HCT116 (cell line): ENCODE data around the gene CASP7. TPM values are rescaled to one million over a fixed set of nuclear protein-coding genes. Genes with fewer than 3 reads are reported as not detected.

ENCODE experiments used
- ATAC-seq: fragments of 200-7000 bp; cut with Tn5 transposase; 2 replicates; pipeline ENCODE4 v1.9.1; 2020; ENCODE audit warnings: mild to moderate bottlenecking, moderate library complexity
- BruUV-seq: library from RNA; stranded (reverse); fragments of 400-500 nt; replicated peaks from 2 replicates; lab custom pipeline; 2021; lab: Mats Ljungman, UMichigan
- CTCF ChIA-PET: fragments of 300-600 bp; sonication (Branson Sonifier 250); formaldehyde crosslinking; loops from one replicate; lab custom pipeline; 2021; ENCODE audit warnings: antibody characterized with exemption; lab: Charles Lee
- POLR2A ChIA-PET: fragments of 300-600, 350-600 bp; sonication (Branson Sonifier 250); formaldehyde crosslinking; loops from one replicate; lab custom pipeline; 2021; ENCODE audit warnings: antibody characterized with exemption; lab: Charles Lee
- RAD21 ChIA-PET, 2 experiments: fragments of 300-600 bp; sonication (Branson Sonifier 250); formaldehyde crosslinking; loops; one replicate each; lab custom pipeline; 2023; ENCODE audit warnings: low total read pairs in 2 of 2; ENCODE audit not compliant: uncharacterized antibody in 2 of 2, unreplicated experiment in 2 of 2, low non-redundant PET in 1 of 2; lab: Charles Lee
- DNase-seq: peaks from one replicate; pipeline ENCODE4 v3.0.0-alpha.2; 2010; ENCODE audit warnings: low read depth, low spot score
- H2AFZ ChIP-seq: fragments of 200-600 bp; shearing (Covaris generic), sonication (generic); 2 replicates; pipeline ENCODE4 v1.6.1; 2017; ENCODE audit warnings: low read depth, mixed run types, mixed read lengths, antibody characterized with exemption, low read length; ENCODE audit not compliant: poor library complexity, severe bottlenecking
- H3K27ac ChIP-seq: 2 replicates; pipeline ENCODE4 v1.5.1; 2012; ENCODE audit warnings: low read depth, low read length
- H3K27me3 ChIP-seq: fragments of 200-600 bp; sonication (generic); 2 replicates; pipeline ENCODE4 v1.6.1; 2016; ENCODE audit warnings: mixed run types, low read length, mixed read lengths; ENCODE audit not compliant: insufficient read depth
- H3K36me3 ChIP-seq, 2 experiments: fragments of 200-500 bp in 1 of 2; fragments of 200-600 bp in 1 of 2; sonication (Bioruptor generic) in 1 of 2; sonication (generic) in 1 of 2; 2 replicates each; pipeline versions ENCODE4 v1.5.1 to v1.6.1; 2014 to 2016; ENCODE audit warnings: low read length in 2 of 2, inconsistent platforms in 1 of 2, mixed read lengths in 1 of 2, mixed run types in 1 of 2; ENCODE audit not compliant: insufficient read depth in 2 of 2, control insufficient read depth in 1 of 2
- H3K4me1 ChIP-seq, 2 experiments: fragments of 200-600 bp in 1 of 2; sonication (generic) in 1 of 2; 2 replicates each; pipeline versions ENCODE4 v1.5.1 to v1.6.1; 2012 to 2017; ENCODE audit warnings: low read length in 2 of 2, inconsistent platforms in 1 of 2, mild to moderate bottlenecking in 1 of 2, mixed read lengths in 1 of 2, mixed run types in 1 of 2, moderate library complexity in 1 of 2; ENCODE audit not compliant: insufficient read depth in 2 of 2, control insufficient read depth in 1 of 2
- H3K4me2 ChIP-seq: fragments of 200-600 bp; sonication (generic); 2 replicates; pipeline ENCODE4 v1.6.1; 2017; ENCODE audit warnings: mixed run types, low read length, mixed read lengths
- H3K4me3 ChIP-seq, 2 experiments: fragments of 200-600 bp in 1 of 2; sonication (generic) in 1 of 2; replicated peaks in 1 of 2; 2 replicates each; pipeline ENCODE4 v1.5.1; 2011 to 2016; ENCODE audit warnings: low read length in 2 of 2, control low read depth in 1 of 2, low read depth in 1 of 2, mild to moderate bottlenecking in 1 of 2, mixed read lengths in 1 of 2, mixed run types in 1 of 2
- H3K79me2 ChIP-seq: fragments of 200-600 bp; sonication (generic); 2 replicates; pipeline ENCODE4 v1.6.1; 2017; ENCODE audit warnings: mild to moderate bottlenecking, mixed run types, low read length, moderate library complexity, mixed read lengths; ENCODE audit not compliant: insufficient read depth
- H3K9ac ChIP-seq: fragments of 200-600 bp; sonication (generic); 2 replicates; pipeline ENCODE4 v1.6.1; 2016; ENCODE audit warnings: low read length, mixed read lengths
- H3K9me2 ChIP-seq: fragments of 200-600 bp; sonication (generic), shearing (Covaris generic); 2 replicates; pipeline ENCODE4 v1.6.1; 2017; ENCODE audit warnings: mixed run types, mild to moderate bottlenecking, moderate library complexity; ENCODE audit not compliant: insufficient read depth
- H3K9me3 ChIP-seq, 2 experiments: fragments of 200-500 bp in 1 of 2; fragments of 200-600 bp in 1 of 2; sonication (Bioruptor generic) in 1 of 2; sonication (generic) in 1 of 2; 2 replicates each; pipeline ENCODE4 v1.6.1; 2014 to 2017; ENCODE audit warnings: low read length in 2 of 2, mixed read lengths in 2 of 2, inconsistent platforms in 1 of 2, low read depth in 1 of 2, mild to moderate bottlenecking in 1 of 2, mixed run types in 1 of 2, moderate library complexity in 1 of 2; ENCODE audit not compliant: control insufficient read depth in 1 of 2, insufficient read depth in 1 of 2
- H4K20me1 ChIP-seq: fragments of 200-600 bp; sonication (generic), shearing (Covaris generic); 2 replicates; pipeline ENCODE4 v1.6.1; 2017; ENCODE audit warnings: mixed run types, mild to moderate bottlenecking, moderate library complexity; ENCODE audit not compliant: insufficient read depth
- CBX3 ChIP-seq: IDR thresholded peaks from 2 replicates; pipeline ENCODE4 v1.6.1; 2012; ENCODE audit warnings: low read depth
- CEBPB ChIP-seq: IDR thresholded peaks from 2 replicates; pipeline ENCODE4 v1.6.1; 2012; ENCODE audit warnings: low read depth
- EGR1 ChIP-seq: IDR thresholded peaks from 2 replicates; pipeline ENCODE4 v1.6.1; 2012; ENCODE audit warnings: low read depth
- ELF1 ChIP-seq: IDR thresholded peaks from 2 replicates; pipeline ENCODE4 v1.6.1; 2012; ENCODE audit warnings: low read depth, borderline replicate concordance
- EZH2phosphoT487 ChIP-seq: fragments of 200-600 bp; IDR thresholded peaks from 2 replicates; pipeline ENCODE4 v1.6.1; 2018; ENCODE audit warnings: antibody characterized with exemption, borderline replicate concordance
- JUND ChIP-seq: IDR thresholded peaks from 2 replicates; pipeline ENCODE4 v1.6.1; 2012
- MAX ChIP-seq: IDR thresholded peaks from 2 replicates; pipeline ENCODE4 v1.6.1; 2012
- POLR2AphosphoS5 ChIP-seq: IDR thresholded peaks from 2 replicates; pipeline ENCODE4 v1.6.1; 2011; ENCODE audit warnings: mild to moderate bottlenecking, low read depth, low read length, moderate library complexity
- RAD21 ChIP-seq: IDR thresholded peaks from 2 replicates; pipeline ENCODE4 v1.6.1; 2012; ENCODE audit warnings: low read depth, mild to moderate bottlenecking
- SIN3A ChIP-seq: IDR thresholded peaks from 2 replicates; pipeline ENCODE4 v1.6.1; 2012; ENCODE audit warnings: low read depth
- SP1 ChIP-seq: IDR thresholded peaks from 2 replicates; pipeline ENCODE4 v1.6.1; 2012; ENCODE audit warnings: low read depth
- SRF ChIP-seq: IDR thresholded peaks from 2 replicates; pipeline ENCODE4 v1.6.1; 2012; ENCODE audit warnings: low read depth
- TCF7L2 ChIP-seq: IDR thresholded peaks from 2 replicates; pipeline ENCODE4 v1.7.0; 2011; ENCODE audit warnings: borderline replicate concordance, inconsistent platforms; ENCODE audit not compliant: insufficient read depth, insufficient read length; ENCODE audit errors: extremely low read depth
- YY1 ChIP-seq: IDR thresholded peaks from 2 replicates; pipeline ENCODE4 v1.6.1; 2011; ENCODE audit warnings: low read length, low read depth, moderate library complexity, mild to moderate bottlenecking; ENCODE audit not compliant: insufficient replicate concordance; ENCODE audit errors: extremely low read depth
- ZNF274 ChIP-seq: fragments of 200-500 bp; sonication (Bioruptor generic); IDR thresholded peaks from 2 replicates; pipeline ENCODE4 v1.6.1; 2014; ENCODE audit warnings: mild to moderate bottlenecking, low read depth, low read length, inconsistent platforms
- intact Hi-C: fragments of 100-400 bp; cut with micrococcal nuclease; formaldehyde crosslinking; loops from 2 replicates; pipeline ENCODE4 v1.10.0; 2022
- total RNA-seq: library from RNA; stranded (reverse); gene quantifications from one replicate; pipeline ENCODE4 v1.2.1, GENCODE V29; 2021; ENCODE audit not compliant: unreplicated experiment
- TF ChIP-seq, protein P1 (sequence below): IDR thresholded peaks from 2 replicates; pipeline ENCODE4 v1.6.1; 2012
- TF ChIP-seq, protein P2 (sequence below): IDR thresholded peaks from 2 replicates; pipeline ENCODE4 v1.6.1; 2011; ENCODE audit warnings: mild to moderate bottlenecking, low read length, moderate library complexity; ENCODE audit not compliant: insufficient replicate concordance; ENCODE audit errors: extremely low read depth

The CASP7 gene
- total RNA-seq, 1 experiment from 2014 or later: 30.5 TPM

DNA sequence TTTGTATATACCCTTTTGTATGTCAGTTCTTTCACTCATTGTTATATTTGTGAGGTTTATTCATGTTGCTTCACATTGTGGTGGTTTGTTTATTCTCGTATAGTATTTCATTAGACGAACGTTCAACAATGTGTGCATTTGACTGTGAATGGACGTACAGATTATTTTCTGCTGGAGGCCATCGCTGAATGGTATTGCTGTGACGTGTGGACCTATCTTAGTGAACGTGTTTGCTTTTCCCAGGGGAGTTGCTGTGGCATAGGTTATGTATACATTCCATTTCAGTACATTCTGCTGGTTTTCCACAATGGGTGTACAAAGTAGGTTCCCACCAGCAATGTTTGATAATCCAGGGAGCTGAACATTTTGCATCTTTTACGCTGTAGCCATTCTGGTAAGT lies 40.7 kb downstream of the CASP7 start:
- no peaks in the 10 kb centered on the region for H3K9me2 ChIP-seq
- H3K27ac ChIP-seq: no peak overlapping the region
- peaks cover 8 to 17% of the 10 kb centered on the region in 2 experiments for H3K36me3 ChIP-seq
- H3K9me3 ChIP-seq: no peaks in the 10 kb centered on the region
- intact Hi-C loops: no loop called here
- ChIA-PET POLR2A (no interaction called here), RAD21 (no interaction called here), CTCF (no interaction called here)
- H3K27me3 ChIP-seq: no peaks in the 10 kb centered on the region
- TF ChIP-seq SIN3A (no peak), JUND (no peak), CEBPB (no peak), ELF1 (no peak), MAX (no peak), RAD21 (no peak), POLR2AphosphoS5 (no peak), EGR1 (no peak), SRF (no peak), YY1 (no peak), ZNF274 (no peak), SP1 (no peak), CBX3 (no peak), TCF7L2 (no peak), EZH2phosphoT487 (no peak)
- TF ChIP-seq, protein P1, sequence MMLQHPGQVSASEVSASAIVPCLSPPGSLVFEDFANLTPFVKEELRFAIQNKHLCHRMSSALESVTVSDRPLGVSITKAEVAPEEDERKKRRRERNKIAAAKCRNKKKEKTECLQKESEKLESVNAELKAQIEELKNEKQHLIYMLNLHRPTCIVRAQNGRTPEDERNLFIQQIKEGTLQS: no peak
- TF ChIP-seq, protein P2, sequence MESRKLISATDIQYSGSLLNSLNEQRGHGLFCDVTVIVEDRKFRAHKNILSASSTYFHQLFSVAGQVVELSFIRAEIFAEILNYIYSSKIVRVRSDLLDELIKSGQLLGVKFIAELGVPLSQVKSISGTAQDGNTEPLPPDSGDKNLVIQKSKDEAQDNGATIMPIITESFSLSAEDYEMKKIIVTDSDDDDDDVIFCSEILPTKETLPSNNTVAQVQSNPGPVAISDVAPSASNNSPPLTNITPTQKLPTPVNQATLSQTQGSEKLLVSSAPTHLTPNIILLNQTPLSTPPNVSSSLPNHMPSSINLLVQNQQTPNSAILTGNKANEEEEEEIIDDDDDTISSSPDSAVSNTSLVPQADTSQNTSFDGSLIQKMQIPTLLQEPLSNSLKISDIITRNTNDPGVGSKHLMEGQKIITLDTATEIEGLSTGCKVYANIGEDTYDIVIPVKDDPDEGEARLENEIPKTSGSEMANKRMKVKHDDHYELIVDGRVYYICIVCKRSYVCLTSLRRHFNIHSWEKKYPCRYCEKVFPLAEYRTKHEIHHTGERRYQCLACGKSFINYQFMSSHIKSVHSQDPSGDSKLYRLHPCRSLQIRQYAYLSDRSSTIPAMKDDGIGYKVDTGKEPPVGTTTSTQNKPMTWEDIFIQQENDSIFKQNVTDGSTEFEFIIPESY: no peak
- no peak overlapping the region for H3K4me2 ChIP-seq
- no peak overlapping the region for H3K4me3 ChIP-seq
- H3K79me2 ChIP-seq: no peaks in the 10 kb centered on the region
- BruUV-seq: no TSS peak
- H3K9ac ChIP-seq: no peak overlapping the region
- DNase-seq (no peak), ATAC-seq (no peak)
- H2AFZ ChIP-seq: no peak overlapping the region
- H3K4me1 ChIP-seq: no peaks in the 10 kb centered on the region
- no peaks in the 10 kb centered on the region for H4K20me1 ChIP-seq
